Stimulated activated naive CD8-positive, alpha-beta T cell treated with anti-CD3 and anti-CD28 coated beads, Interleukin-15, amount 100 ng/mL, for 72 hours (primary cell): Measurements from ENCODE around the gene GRAMD1B.

Source experiments
- ATAC-seq: fragments of 150-1000 bp; cut with Tn5 transposase; 2 replicates; pipeline ENCODE4 v1.10.0; 2021; ENCODE audit warnings: mild to moderate bottlenecking, moderate library complexity
- DNase-seq, 2 donors: peaks; one replicate each; pipeline ENCODE4 v3.0.0; 2021 to 2022
- H3K27ac Mint-ChIP-seq, 2 donors: one replicate each; pipeline ENCODE4 v1.8.0; 2022; ENCODE audit warnings: mild to moderate bottlenecking in 2 of 2, mixed read lengths in 2 of 2, moderate library complexity in 2 of 2
- H3K27me3 Mint-ChIP-seq: one replicate; pipeline ENCODE4 v1.8.0; 2022; ENCODE audit warnings: mixed read lengths
- H3K4me1 Mint-ChIP-seq: one replicate; pipeline ENCODE4 v1.8.0; 2022; ENCODE audit warnings: mild to moderate bottlenecking, mixed read lengths
- H3K4me3 Mint-ChIP-seq, 2 donors: one replicate each; pipeline ENCODE4 v1.8.0; 2022; ENCODE audit warnings: mild to moderate bottlenecking in 2 of 2, mixed read lengths in 2 of 2, moderate library complexity in 1 of 2
- H3K9me3 Mint-ChIP-seq, 2 donors: one replicate each; pipeline ENCODE4 v1.8.0; 2022; ENCODE audit warnings: mixed read lengths in 2 of 2

The GRAMD1B gene

GRCh38 chr11:123429913-123430720, at the start of gene GRAMD1B:
Gene GRAMD1B (plus strand): TSS chr11:123430269. CDS start chr11:123430793, 524 bp downstream.
- DNase-seq (peak; percentile 82 to 84), ATAC-seq (peak; percentile 81)
- H3K27ac Mint-ChIP-seq: peak within 1 kb of the TSS; percentile 74 to 94
- peaks cover 38% of the 10 kb centered on the region for H3K4me1 Mint-ChIP-seq
- H3K27me3 Mint-ChIP-seq: peaks cover 19% of the 10 kb centered on the region
- H3K9me3 Mint-ChIP-seq: no peaks in the 10 kb centered on the region
- peak within 1 kb of the TSS; percentile 90 for H3K4me3 Mint-ChIP-seq

- ATAC-seq (no peak), DNase-seq (no peak)
- H3K4me1 Mint-ChIP-seq: peaks cover 10% of the 10 kb centered on the region
- H3K4me3 Mint-ChIP-seq: peak overlapping the region in 1 of 2 donors; percentile 11
- peaks cover 0 to 4% of the 10 kb centered on the region in 2 donors for H3K9me3 Mint-ChIP-seq
- peaks cover 26% of the 10 kb centered on the region for H3K27me3 Mint-ChIP-seq
- no peak overlapping the region for H3K27ac Mint-ChIP-seq
These were observed 48.9 kb upstream of the GRAMD1B start for GRCh38 chr11:123381149-123381548.

DNA sequence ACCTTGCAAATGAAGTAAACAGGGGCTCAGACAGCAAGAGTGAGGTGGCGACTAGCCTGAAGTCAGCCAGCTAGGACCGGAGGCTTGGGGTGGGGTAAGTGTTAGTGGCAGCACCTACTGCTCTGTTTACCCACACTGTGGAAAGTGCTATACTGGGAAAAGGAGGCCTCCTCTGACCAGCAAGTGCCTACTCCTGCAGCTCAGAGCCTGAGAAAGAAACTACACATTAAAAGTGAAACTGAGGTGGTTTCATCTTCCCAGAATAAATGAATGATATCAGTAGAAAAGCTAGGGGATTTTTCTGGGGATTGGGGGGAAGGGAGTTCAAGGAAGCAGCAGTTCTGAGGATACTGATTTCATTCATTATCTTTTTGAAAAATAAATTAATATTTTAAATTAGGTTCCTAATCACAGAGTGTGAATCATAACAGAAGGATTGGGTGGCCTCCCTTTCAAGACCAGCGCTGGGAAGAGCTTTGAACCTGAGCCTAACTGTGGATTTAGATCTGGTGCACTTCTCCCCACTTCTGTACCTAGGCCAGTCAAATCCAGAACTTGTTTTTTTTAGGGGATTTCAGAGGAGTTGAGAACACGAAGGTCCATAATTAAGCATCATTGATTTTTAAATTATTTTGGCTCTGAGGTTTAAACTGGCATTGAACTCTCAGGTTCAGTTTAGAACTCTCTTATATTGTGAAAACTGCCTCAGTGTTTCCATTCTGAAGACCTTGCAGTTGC, 48.1 kb upstream of the GRAMD1B start:
- DNase-seq (peak; percentile 50 to 79), ATAC-seq (peak; percentile 90)
- Mint-ChIP-seq H3K27me3 (peaks cover 20% of the 10 kb centered on the region), H3K4me3 (peak overlapping the region; percentile 56 to 78), H3K27ac (peak overlapping the region; percentile 84 to 90), H3K4me1 (peaks cover 6% of the 10 kb centered on the region), H3K9me3 (peaks cover 0 to 4% of the 10 kb centered on the region in 2 donors)

GRCh38 chr11:123382555-123383074, 47.5 kb upstream of the GRAMD1B start:
- H3K27ac Mint-ChIP-seq: peak overlapping the region; percentile 84 to 90
- no peaks in the 10 kb centered on the region for H3K4me1 Mint-ChIP-seq
- peaks cover 0 to 4% of the 10 kb centered on the region in 2 donors for H3K9me3 Mint-ChIP-seq
- H3K27me3 Mint-ChIP-seq: peaks cover 14% of the 10 kb centered on the region
- H3K4me3 Mint-ChIP-seq: peak overlapping the region; percentile 56 to 78
- peak; percentile 24 for ATAC-seq
- no peak for DNase-seq

DNA sequence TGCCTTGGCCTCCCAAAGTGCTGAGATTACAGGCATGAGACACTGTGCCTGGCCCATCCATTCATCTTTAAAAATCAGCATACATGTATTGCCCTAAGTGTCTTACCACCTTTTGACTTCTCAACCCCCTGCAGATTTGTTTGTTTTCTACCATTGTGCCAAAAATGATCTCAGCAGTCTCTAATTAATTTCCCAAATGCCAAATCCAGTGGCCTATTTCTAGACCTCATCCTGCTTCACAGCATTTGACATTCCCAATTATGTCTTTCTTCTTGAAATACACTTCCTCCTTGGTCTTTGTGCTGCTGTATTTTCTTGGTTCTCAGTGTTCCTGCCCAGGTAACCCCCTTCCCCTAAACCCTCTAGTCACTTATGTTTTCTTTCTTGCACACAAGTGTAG, 46.0 kb upstream of the GRAMD1B start:
- Mint-ChIP-seq H3K9me3 (peaks cover 0 to 4% of the 10 kb centered on the region in 2 donors), H3K27me3 (peaks cover 8% of the 10 kb centered on the region), H3K4me1 (no peaks in the 10 kb centered on the region), H3K27ac (no peak overlapping the region), H3K4me3 (no peak overlapping the region)
- DNase-seq (no peak), ATAC-seq (no peak)

DNA sequence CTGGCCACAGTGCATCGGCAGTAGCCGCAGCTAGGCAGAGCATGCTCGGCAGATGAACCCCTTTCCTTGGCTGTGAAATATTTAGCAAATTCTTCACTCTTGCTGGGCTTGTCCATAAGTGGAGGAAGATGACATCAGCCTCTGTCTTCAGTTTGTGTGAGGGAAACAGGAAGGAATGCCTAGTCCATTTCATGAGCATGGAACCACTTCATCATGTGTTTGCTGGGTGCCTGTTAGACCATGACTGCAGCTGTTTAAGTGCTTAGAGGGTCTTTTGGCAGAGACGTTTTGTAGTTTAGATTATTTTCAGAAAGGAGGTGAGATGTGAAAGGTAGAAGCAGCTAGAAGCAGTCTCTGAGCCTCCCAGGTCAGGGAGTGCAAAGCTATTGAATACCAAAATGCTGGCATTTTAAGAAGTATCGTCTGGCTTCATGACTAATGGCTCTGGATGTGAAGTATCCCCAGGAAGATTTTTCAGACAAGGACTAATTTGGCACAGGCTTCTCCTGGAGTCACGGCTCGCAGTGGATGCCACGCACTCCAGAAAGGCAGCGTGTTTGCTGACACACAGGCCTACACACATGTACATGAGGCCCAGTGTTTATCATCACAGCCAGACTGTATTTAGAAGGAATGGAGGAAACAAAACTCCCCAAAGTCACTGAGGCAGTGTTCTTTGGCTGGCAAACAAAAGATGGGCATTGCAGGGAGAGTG, 43.1 kb upstream of the GRAMD1B start:
- ATAC-seq: no peak
- Mint-ChIP-seq H3K9me3 (no peaks in the 10 kb centered on the region), H3K4me1 (peaks cover 3% of the 10 kb centered on the region), H3K27me3 (peaks cover 11% of the 10 kb centered on the region), H3K27ac (no peak overlapping the region), H3K4me3 (no peak overlapping the region)
- no peak for DNase-seq

- DNase-seq (no peak), ATAC-seq (no peak)
- Mint-ChIP-seq H3K4me1 (peaks cover 8% of the 10 kb centered on the region), H3K27ac (no peak overlapping the region), H3K4me3 (no peak overlapping the region), H3K9me3 (no peaks in the 10 kb centered on the region), H3K27me3 (peaks cover 14% of the 10 kb centered on the region)
These were observed 41.4 kb upstream of the GRAMD1B start for GRCh38 chr11:123388640-123389039.

DNA sequence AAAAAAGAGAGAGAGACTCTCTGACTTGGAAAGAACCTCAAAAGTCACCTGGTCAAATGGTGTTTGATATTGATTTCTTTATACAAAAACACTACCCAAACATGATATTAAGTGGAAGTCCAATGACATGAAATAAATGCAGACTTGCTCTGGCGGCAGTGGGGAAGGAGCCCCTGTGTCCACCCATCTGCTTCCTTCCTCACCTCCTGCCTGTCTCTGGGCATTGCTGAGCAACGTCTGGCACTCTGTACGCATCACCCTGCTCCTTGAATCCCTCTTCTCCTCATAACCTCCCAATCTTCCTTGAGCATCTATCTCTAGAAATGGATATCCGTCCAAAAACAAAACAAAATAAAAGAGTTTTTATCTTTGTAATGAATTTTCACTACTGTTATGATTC, 39.9 kb upstream of the GRAMD1B start:
- DNase-seq (no peak), ATAC-seq (no peak)
- H3K4me1 Mint-ChIP-seq: peaks cover 8% of the 10 kb centered on the region
- no peaks in the 10 kb centered on the region for H3K9me3 Mint-ChIP-seq
- H3K27me3 Mint-ChIP-seq: peaks cover 26% of the 10 kb centered on the region
- H3K27ac Mint-ChIP-seq: no peak overlapping the region
- no peak overlapping the region for H3K4me3 Mint-ChIP-seq

- ATAC-seq (no peak), DNase-seq (no peak)
- peaks cover 8% of the 10 kb centered on the region for H3K4me1 Mint-ChIP-seq
- no peak overlapping the region for H3K4me3 Mint-ChIP-seq
- H3K27me3 Mint-ChIP-seq: peaks cover 34% of the 10 kb centered on the region
- H3K9me3 Mint-ChIP-seq: no peaks in the 10 kb centered on the region
- H3K27ac Mint-ChIP-seq: no peak overlapping the region
These were observed 38.3 kb upstream of the GRAMD1B start for GRCh38 chr11:123391646-123392348.

- H3K27me3 Mint-ChIP-seq: peaks cover 34% of the 10 kb centered on the region
- H3K4me3 Mint-ChIP-seq: no peak overlapping the region
- H3K9me3 Mint-ChIP-seq: no peaks in the 10 kb centered on the region
- ATAC-seq (no peak), DNase-seq (no peak)
- H3K4me1 Mint-ChIP-seq: peaks cover 8% of the 10 kb centered on the region
- H3K27ac Mint-ChIP-seq: no peak overlapping the region
These were observed 37.6 kb upstream of the GRAMD1B start for GRCh38 chr11:123392431-123392830.

- Mint-ChIP-seq H3K27ac (no peak overlapping the region), H3K4me1 (peaks cover 8% of the 10 kb centered on the region), H3K9me3 (no peaks in the 10 kb centered on the region), H3K27me3 (peaks cover 34% of the 10 kb centered on the region), H3K4me3 (no peak overlapping the region)
- ATAC-seq (no peak), DNase-seq (no peak)
These were observed 37.2 kb upstream of the GRAMD1B start for GRCh38 chr11:123392844-123393243.

DNA sequence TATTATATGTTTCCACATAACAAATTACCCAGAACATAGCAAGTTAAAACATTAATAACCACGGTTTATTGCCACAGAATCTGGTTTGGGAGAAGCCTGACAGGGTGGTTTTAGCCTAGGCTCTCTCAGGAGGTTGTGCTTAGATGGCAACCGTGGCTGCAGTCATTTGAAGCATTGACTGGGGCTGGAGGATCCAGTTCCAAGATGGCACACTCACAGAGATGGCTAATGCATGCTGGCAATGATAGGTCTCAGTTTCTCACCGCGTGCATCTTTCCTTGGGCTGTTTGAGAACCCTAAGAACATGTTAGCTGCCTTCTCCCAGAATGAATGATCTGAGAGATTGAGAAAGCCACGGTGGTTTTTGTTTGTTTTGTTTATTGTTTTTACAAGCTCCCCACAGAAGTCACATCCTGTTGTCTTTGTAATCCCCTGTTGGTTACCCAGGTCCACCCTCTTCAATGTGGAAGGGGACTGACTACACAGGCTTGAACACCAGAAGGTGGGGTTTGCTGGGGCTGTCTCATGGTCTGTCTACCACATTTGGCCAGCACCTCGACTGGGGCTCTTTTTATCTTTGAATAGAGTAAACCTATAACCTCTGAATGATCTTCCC, 36.6 kb upstream of the GRAMD1B start:
- no peak for DNase-seq
- ATAC-seq: no peak
- no peak overlapping the region for H3K4me3 Mint-ChIP-seq
- no peak overlapping the region for H3K27ac Mint-ChIP-seq
- H3K4me1 Mint-ChIP-seq: peaks cover 8% of the 10 kb centered on the region
- no peaks in the 10 kb centered on the region for H3K9me3 Mint-ChIP-seq
- peaks cover 34% of the 10 kb centered on the region for H3K27me3 Mint-ChIP-seq

DNA sequence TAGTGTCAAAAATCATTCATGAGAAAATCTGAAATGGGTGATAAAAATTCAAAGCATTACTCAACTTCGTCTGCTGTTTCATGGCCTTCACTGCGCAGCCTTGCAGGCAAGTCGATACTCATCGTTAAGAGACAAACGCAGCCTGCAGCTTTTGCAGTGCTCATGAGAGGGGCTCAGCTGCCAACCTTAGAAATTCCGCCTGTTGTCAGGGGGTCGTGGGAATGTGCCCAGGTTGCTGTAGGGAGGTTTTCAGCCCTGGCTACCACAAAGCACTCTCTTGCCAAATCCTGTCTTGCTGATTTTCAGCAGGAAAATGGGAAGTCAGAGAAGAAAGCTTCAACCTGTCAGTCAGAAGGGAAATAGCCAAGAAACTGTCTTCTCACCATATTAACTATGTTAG, 25.4 kb upstream of the GRAMD1B start:
- H3K4me1 Mint-ChIP-seq: peaks cover 31% of the 10 kb centered on the region
- no peak overlapping the region for H3K4me3 Mint-ChIP-seq
- no peaks in the 10 kb centered on the region for H3K9me3 Mint-ChIP-seq
- H3K27me3 Mint-ChIP-seq: peaks cover 40% of the 10 kb centered on the region
- DNase-seq (no peak), ATAC-seq (no peak)
- no peak overlapping the region for H3K27ac Mint-ChIP-seq

DNA sequence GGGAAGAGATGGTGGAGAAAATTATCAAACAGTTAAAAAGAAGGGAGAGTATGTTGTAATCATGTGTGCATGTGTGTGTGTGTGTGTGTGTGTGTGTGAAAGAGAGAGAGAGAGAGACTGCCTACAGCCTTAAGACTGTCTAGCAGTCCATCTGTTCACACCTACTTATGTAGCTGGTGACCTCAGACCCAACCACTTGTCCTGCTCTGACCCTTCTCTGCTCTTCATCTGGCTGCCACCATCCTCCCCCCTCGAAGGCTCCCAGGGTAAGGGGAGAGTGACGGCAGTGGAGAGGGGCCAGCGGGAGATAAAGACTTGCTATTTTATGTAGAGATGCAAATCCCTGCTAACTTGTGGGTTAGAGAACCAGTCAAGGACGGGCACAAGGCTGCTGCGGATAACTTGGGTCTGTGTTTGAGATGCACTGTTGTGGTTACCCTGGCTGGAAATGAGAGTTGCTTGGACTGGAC, 24.9 kb upstream of the GRAMD1B start:
- Mint-ChIP-seq H3K27ac (peak overlapping the region in 1 of 2 donors; percentile 61), H3K27me3 (peaks cover 42% of the 10 kb centered on the region), H3K4me1 (peaks cover 31% of the 10 kb centered on the region), H3K9me3 (no peaks in the 10 kb centered on the region), H3K4me3 (no peak overlapping the region)
- no peak for ATAC-seq
- DNase-seq: no peak
